SK-N-SH treated with all-trans-retinoic acid at 6 μM for 48 hours (cell line): ENCODE measurements around the gene TBC1D9B.

Experiments
- ARNTL ChIP-seq: fragments of 450-650 bp; formaldehyde crosslinking; IDR thresholded peaks from 2 replicates; pipeline ENCODE4 v1.5.0; 2020; ENCODE audit warnings: low read depth, mild to moderate bottlenecking, moderate library complexity, borderline replicate concordance
- ESRRG ChIP-seq: fragments of 250-450 bp; sonication (Bioruptor Pico); IDR thresholded peaks from 2 replicates; pipeline ENCODE4 v1.6.1; 2021; ENCODE audit warnings: mild to moderate bottlenecking
- GLIS3 ChIP-seq: fragments of 250-450 bp; sonication (Bioruptor Pico); IDR thresholded peaks from 2 replicates; pipeline ENCODE4 v1.5.0; 2020; ENCODE audit warnings: mild to moderate bottlenecking, moderate library complexity
- ISL1 ChIP-seq: fragments of 250-450 bp; sonication (Bioruptor Pico); IDR thresholded peaks from 2 replicates; pipeline ENCODE4 v2.1.2; 2022; ENCODE audit warnings: mild to moderate bottlenecking, moderate library complexity
- OSR1 ChIP-seq: fragments of 250-450 bp; sonication (Bioruptor Pico); IDR thresholded peaks from 2 replicates; pipeline ENCODE4 v1.8.0; 2022; ENCODE audit warnings: moderate library complexity, mild to moderate bottlenecking, inconsistent platforms
- RARB ChIP-seq: fragments of 250-450 bp; sonication (Bioruptor Pico); IDR thresholded peaks from 2 replicates; pipeline ENCODE4 v1.8.0; 2021; ENCODE audit warnings: mild to moderate bottlenecking, moderate library complexity
- TOX ChIP-seq: fragments of 250-450 bp; sonication (Bioruptor Pico); IDR thresholded peaks from 2 replicates; pipeline ENCODE4 v1.8.0; 2021; ENCODE audit warnings: mild to moderate bottlenecking, moderate library complexity, borderline replicate concordance
- ZFP3 ChIP-seq: fragments of 250-450 bp; sonication (Bioruptor Pico); IDR thresholded peaks from 2 replicates; pipeline ENCODE4 v1.5.0; 2020; ENCODE audit warnings: mild to moderate bottlenecking, moderate library complexity
- ZFP30 ChIP-seq: fragments of 450-650 bp; formaldehyde crosslinking; IDR thresholded peaks from 2 replicates; pipeline ENCODE4 v1.5.0; 2022; ENCODE audit warnings: mild to moderate bottlenecking, moderate library complexity
- ZNF565 ChIP-seq: fragments of 450-650 bp; formaldehyde crosslinking; conservative IDR thresholded peaks from 2 replicates; pipeline ENCODE4 v1.5.0; 2020; ENCODE audit warnings: low read depth, mild to moderate bottlenecking, moderate library complexity
- ZNF70 ChIP-seq: fragments of 450-650 bp; formaldehyde crosslinking; IDR thresholded peaks from 2 replicates; pipeline ENCODE4 v1.5.0; 2020; ENCODE audit warnings: mild to moderate bottlenecking, moderate library complexity
- ZNF8 ChIP-seq: fragments of 450-650 bp; formaldehyde crosslinking; IDR thresholded peaks from 2 replicates; pipeline ENCODE4 v1.5.0; 2020; ENCODE audit warnings: mild to moderate bottlenecking, moderate library complexity
- TF ChIP-seq, protein P1 (sequence below): fragments of 250-450 bp; sonication (Bioruptor Pico); IDR thresholded peaks from 2 replicates; pipeline ENCODE4 v1.5.0; 2020; ENCODE audit warnings: mild to moderate bottlenecking, moderate library complexity
- TF ChIP-seq, protein P2 (sequence below): fragments of 250-450 bp; sonication (Bioruptor Pico); IDR thresholded peaks from 2 replicates; pipeline ENCODE4 v1.5.1; 2020; ENCODE audit warnings: low read depth, mild to moderate bottlenecking, moderate library complexity

DNA sequence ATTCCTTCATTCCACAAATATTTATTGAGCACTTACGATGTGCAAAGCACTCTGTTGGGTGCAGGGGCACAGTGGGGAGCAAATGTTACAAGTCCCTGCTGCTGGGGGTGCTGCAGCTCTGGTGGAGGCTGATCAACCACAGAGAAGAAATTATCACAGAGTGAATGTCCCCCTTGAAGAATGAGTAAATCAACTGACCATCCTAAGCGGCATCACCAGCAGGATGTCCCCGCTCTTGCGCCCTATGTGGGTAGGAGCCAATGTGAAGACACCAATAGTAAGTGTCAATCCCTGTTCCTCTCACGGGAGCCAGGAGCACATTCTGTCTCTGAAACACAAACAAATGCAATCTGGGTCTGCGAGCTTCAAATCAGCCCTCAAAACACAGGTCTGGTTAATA is 47.4 kb upstream of the TBC1D9B start:
- no peak for TF ChIP-seq ZNF8 (CRISPR knock-in tag)
- TF ChIP-seq, protein P1, sequence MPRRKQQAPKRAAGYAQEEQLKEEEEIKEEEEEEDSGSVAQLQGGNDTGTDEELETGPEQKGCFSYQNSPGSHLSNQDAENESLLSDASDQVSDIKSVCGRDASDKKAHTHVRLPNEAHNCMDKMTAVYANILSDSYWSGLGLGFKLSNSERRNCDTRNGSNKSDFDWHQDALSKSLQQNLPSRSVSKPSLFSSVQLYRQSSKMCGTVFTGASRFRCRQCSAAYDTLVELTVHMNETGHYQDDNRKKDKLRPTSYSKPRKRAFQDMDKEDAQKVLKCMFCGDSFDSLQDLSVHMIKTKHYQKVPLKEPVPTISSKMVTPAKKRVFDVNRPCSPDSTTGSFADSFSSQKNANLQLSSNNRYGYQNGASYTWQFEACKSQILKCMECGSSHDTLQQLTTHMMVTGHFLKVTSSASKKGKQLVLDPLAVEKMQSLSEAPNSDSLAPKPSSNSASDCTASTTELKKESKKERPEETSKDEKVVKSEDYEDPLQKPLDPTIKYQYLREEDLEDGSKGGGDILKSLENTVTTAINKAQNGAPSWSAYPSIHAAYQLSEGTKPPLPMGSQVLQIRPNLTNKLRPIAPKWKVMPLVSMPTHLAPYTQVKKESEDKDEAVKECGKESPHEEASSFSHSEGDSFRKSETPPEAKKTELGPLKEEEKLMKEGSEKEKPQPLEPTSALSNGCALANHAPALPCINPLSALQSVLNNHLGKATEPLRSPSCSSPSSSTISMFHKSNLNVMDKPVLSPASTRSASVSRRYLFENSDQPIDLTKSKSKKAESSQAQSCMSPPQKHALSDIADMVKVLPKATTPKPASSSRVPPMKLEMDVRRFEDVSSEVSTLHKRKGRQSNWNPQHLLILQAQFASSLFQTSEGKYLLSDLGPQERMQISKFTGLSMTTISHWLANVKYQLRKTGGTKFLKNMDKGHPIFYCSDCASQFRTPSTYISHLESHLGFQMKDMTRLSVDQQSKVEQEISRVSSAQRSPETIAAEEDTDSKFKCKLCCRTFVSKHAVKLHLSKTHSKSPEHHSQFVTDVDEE = no peak
- TF ChIP-seq ISL1 (CRISPR knock-in tag) = no peak
- TF ChIP-seq, protein P2, sequence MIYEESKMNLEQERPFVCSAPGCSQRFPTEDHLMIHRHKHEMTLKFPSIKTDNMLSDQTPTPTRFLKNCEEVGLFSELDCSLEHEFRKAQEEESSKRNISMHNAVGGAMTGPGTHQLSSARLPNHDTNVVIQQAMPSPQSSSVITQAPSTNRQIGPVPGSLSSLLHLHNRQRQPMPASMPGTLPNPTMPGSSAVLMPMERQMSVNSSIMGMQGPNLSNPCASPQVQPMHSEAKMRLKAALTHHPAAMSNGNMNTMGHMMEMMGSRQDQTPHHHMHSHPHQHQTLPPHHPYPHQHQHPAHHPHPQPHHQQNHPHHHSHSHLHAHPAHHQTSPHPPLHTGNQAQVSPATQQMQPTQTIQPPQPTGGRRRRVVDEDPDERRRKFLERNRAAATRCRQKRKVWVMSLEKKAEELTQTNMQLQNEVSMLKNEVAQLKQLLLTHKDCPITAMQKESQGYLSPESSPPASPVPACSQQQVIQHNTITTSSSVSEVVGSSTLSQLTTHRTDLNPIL (CRISPR knock-in tag) = no peak
- no peak for TF ChIP-seq OSR1 (CRISPR knock-in tag)
- TF ChIP-seq ZNF565 (CRISPR knock-in tag) = no peak
- TF ChIP-seq ZNF70 = no peak
- no peak for TF ChIP-seq ZFP3 (CRISPR knock-in tag)
- no peak for TF ChIP-seq RARB (CRISPR knock-in tag)
- TF ChIP-seq ESRRG (CRISPR knock-in tag) = no peak
- TF ChIP-seq GLIS3 (CRISPR knock-in tag) = no peak
- no peak for TF ChIP-seq ZFP30 (CRISPR knock-in tag)
- no peak for TF ChIP-seq TOX (CRISPR knock-in tag)
- no peak for TF ChIP-seq ARNTL
